ENCODE measurements around the gene RP2. TPM values are rescaled to one million over a fixed set of nuclear protein-coding genes. Genes with fewer than 3 reads are reported as not detected.

The RP2 gene
- total and polyA plus RNA-seq, 2 donors (not counting 1 experiment from before 2014, with no cell fraction given), result 19.4 to 20.6 TPM

DNA sequence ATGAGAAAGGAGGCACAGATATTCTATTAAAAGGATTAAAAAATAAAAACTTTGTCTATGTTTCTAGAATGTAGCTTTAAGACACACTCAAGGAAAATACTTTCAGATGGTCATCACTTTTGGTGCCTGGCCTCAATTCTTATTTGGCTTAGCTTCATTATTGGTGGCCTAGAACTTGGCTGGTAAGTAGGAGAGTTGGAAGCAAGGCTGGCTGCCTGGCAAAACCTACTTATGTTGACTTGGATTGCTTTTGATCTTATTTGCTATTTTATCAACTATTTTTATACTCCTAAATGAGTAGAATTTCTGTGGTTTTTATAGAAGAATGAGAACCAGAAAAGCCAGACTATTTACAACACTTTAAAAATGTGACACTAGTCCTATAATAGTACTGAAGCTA lies 40.1 kb downstream of the RP2 start:
- H3K27me3 ChIP-seq (ENCODE audit: control insufficient read depth, insufficient read depth, low read length), result no peaks in the 10 kb centered on the region
- no peaks in the 10 kb centered on the region for H3K79me2 ChIP-seq (ENCODE audit: control insufficient read depth, insufficient read depth, low read length)
- H2AFZ ChIP-seq (ENCODE audit: low read length), result no peak overlapping the region
- H3K4me3 ChIP-seq (replicated peaks in 1 of 4; ENCODE audit: control extremely low read depth in 1 of 4, insufficient read depth in 1 of 4, low read depth in 3 of 4, low read length in 4 of 4), result no peak overlapping the region
- H3K4me1 ChIP-seq (ENCODE audit: control insufficient read depth, extremely low read depth, insufficient read depth, low read length), result no peaks in the 10 kb centered on the region
- TF ChIP-seq EZH2 (IDR thresholded peaks at IDR 0.05; ENCODE audit: low read length, missing control alignments), result no peak
- TF ChIP-seq, protein P1, sequence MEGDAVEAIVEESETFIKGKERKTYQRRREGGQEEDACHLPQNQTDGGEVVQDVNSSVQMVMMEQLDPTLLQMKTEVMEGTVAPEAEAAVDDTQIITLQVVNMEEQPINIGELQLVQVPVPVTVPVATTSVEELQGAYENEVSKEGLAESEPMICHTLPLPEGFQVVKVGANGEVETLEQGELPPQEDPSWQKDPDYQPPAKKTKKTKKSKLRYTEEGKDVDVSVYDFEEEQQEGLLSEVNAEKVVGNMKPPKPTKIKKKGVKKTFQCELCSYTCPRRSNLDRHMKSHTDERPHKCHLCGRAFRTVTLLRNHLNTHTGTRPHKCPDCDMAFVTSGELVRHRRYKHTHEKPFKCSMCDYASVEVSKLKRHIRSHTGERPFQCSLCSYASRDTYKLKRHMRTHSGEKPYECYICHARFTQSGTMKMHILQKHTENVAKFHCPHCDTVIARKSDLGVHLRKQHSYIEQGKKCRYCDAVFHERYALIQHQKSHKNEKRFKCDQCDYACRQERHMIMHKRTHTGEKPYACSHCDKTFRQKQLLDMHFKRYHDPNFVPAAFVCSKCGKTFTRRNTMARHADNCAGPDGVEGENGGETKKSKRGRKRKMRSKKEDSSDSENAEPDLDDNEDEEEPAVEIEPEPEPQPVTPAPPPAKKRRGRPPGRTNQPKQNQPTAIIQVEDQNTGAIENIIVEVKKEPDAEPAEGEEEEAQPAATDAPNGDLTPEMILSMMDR (conservative IDR thresholded peaks at IDR 0.05 in 1 of 2, IDR thresholded peaks at IDR 0.05 in 1 of 2; ENCODE audit: low read depth in 1 of 2, low read length in 2 of 2), result no peak
- no peaks in the 10 kb centered on the region for H3K36me3 ChIP-seq (ENCODE audit: control insufficient read depth, insufficient read depth, low read length)
- no peak overlapping the region for H3K4me2 ChIP-seq (ENCODE audit: extremely low read depth, insufficient read depth, low read length)
- no peaks in the 10 kb centered on the region for H4K20me1 ChIP-seq (ENCODE audit: control insufficient read depth, extremely low read depth, insufficient read depth, low read length)
- no peak overlapping the region for H3K27ac ChIP-seq (ENCODE audit: insufficient read depth, low read length)
- H3K9ac ChIP-seq (ENCODE audit: insufficient read depth, low read length), result no peak overlapping the region
- DNase-seq (ENCODE audit: low read depth in 2 of 2), result peak in 1 of 2 donors; percentile 18
- no peaks in the 10 kb centered on the region for H3K9me3 ChIP-seq (ENCODE audit: control insufficient read depth, insufficient read depth, low read depth, low read length)

DNA sequence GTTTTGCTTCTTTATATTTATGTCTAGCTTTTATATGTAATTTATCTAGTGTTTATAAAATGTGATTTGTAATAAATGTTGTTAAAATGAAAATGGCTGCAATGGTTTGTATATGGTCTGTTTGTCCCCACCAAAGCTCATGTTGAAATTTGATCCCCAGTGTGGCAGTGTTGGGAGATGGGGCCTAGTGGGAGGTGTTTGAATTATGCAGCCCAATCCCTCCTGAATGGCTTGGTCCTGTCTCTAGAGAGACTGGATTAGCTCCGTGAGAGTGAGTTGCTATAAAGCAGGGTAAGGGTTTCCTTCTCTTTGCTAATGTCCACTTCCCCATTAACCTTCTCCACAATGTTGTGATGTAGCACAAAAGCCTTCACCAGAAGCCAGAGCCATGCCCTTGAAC lies 45.4 kb downstream of the RP2 start:
- no peak overlapping the region for H3K9ac ChIP-seq (ENCODE audit: insufficient read depth, low read length)
- H2AFZ ChIP-seq (ENCODE audit: low read length), result no peak overlapping the region
- no peak overlapping the region for H3K4me3 ChIP-seq (replicated peaks in 1 of 4; ENCODE audit: control extremely low read depth in 1 of 4, insufficient read depth in 1 of 4, low read depth in 3 of 4, low read length in 4 of 4)
- H3K36me3 ChIP-seq (ENCODE audit: control insufficient read depth, insufficient read depth, low read length), result no peaks in the 10 kb centered on the region
- H4K20me1 ChIP-seq (ENCODE audit: control insufficient read depth, extremely low read depth, insufficient read depth, low read length), result no peaks in the 10 kb centered on the region
- H3K4me1 ChIP-seq (ENCODE audit: control insufficient read depth, extremely low read depth, insufficient read depth, low read length), result no peaks in the 10 kb centered on the region
- H3K9me3 ChIP-seq (ENCODE audit: control insufficient read depth, insufficient read depth, low read depth, low read length), result no peaks in the 10 kb centered on the region
- H3K4me2 ChIP-seq (ENCODE audit: extremely low read depth, insufficient read depth, low read length), result no peak overlapping the region
- H3K79me2 ChIP-seq (ENCODE audit: control insufficient read depth, insufficient read depth, low read length), result no peaks in the 10 kb centered on the region
- no peak for DNase-seq (ENCODE audit: low read depth in 2 of 2)
- TF ChIP-seq EZH2 (IDR thresholded peaks at IDR 0.05; ENCODE audit: low read length, missing control alignments), result no peak
- TF ChIP-seq, protein P1 (conservative IDR thresholded peaks at IDR 0.05 in 1 of 2, IDR thresholded peaks at IDR 0.05 in 1 of 2; ENCODE audit: low read depth in 1 of 2, low read length in 2 of 2), result no peak
- no peak overlapping the region for H3K27ac ChIP-seq (ENCODE audit: insufficient read depth, low read length)
- H3K27me3 ChIP-seq (ENCODE audit: control insufficient read depth, insufficient read depth, low read length), result no peaks in the 10 kb centered on the region

DNA sequence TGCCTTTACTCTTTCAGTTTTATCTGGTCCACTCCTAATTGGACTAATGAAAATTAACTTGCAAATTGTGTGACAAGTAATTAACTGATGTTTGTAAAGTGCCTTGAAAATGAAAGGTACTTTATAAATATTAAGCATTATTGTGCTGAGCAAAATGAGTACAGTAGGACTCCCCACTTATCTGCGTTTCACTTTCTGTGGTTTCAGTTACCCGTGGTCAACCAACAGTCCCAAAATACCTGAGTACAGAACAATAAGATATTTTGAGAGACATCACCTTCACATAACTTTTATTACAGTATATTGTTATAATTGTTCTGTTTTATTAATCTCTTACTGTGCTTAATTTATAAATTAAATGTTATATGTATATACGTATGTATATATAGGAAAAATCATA lies 48.0 kb downstream of the RP2 start:
- no peaks in the 10 kb centered on the region for H4K20me1 ChIP-seq (ENCODE audit: control insufficient read depth, extremely low read depth, insufficient read depth, low read length)
- no peak overlapping the region for H2AFZ ChIP-seq (ENCODE audit: low read length)
- no peak overlapping the region for H3K4me3 ChIP-seq (replicated peaks in 1 of 4; ENCODE audit: control extremely low read depth in 1 of 4, insufficient read depth in 1 of 4, low read depth in 3 of 4, low read length in 4 of 4)
- no peak overlapping the region for H3K27ac ChIP-seq (ENCODE audit: insufficient read depth, low read length)
- H3K9ac ChIP-seq (ENCODE audit: insufficient read depth, low read length), result no peak overlapping the region
- TF ChIP-seq, protein P1 (conservative IDR thresholded peaks at IDR 0.05 in 1 of 2, IDR thresholded peaks at IDR 0.05 in 1 of 2; ENCODE audit: low read depth in 1 of 2, low read length in 2 of 2), result no peak
- no peak for TF ChIP-seq EZH2 (IDR thresholded peaks at IDR 0.05; ENCODE audit: low read length, missing control alignments)
- H3K36me3 ChIP-seq (ENCODE audit: control insufficient read depth, insufficient read depth, low read length), result no peaks in the 10 kb centered on the region
- H3K79me2 ChIP-seq (ENCODE audit: control insufficient read depth, insufficient read depth, low read length), result no peaks in the 10 kb centered on the region
- H3K27me3 ChIP-seq (ENCODE audit: control insufficient read depth, insufficient read depth, low read length), result no peaks in the 10 kb centered on the region
- H3K9me3 ChIP-seq (ENCODE audit: control insufficient read depth, insufficient read depth, low read depth, low read length), result no peaks in the 10 kb centered on the region
- H3K4me1 ChIP-seq (ENCODE audit: control insufficient read depth, extremely low read depth, insufficient read depth, low read length), result no peaks in the 10 kb centered on the region
- no peak for DNase-seq (ENCODE audit: low read depth in 2 of 2)
- no peak overlapping the region for H3K4me2 ChIP-seq (ENCODE audit: extremely low read depth, insufficient read depth, low read length)
